HG02623 (cell line): ENCODE results near the gene ZNF667.
A peak's percentile ranks its signal among the peaks of the same experiment; 100 is the strongest.

Source experiments
- ATAC-seq: cut with Tn5 transposase; IDR thresholded peaks from one replicate; pipeline ENCODE4 v1.9.1; 2021; ENCODE audit warnings: moderate library complexity; ENCODE audit not compliant: unreplicated experiment

Gene ZNF667

GRCh38 chr19:56393119-56394012, 83.8 kb downstream of the ZNF667 start, which contains the start of gene ZNF582:
Gene ZNF582, minus strand, starts transcription at chr19:56393534. Its CDS starts 1,782 bp downstream, at chr19:56391752.
- peak; percentile 88 for ATAC-seq
